Omental fat pad (tissue), 4 donors: ENCODE data around the gene SLC35D1. TPM values are rescaled to one million over a fixed set of nuclear protein-coding genes. Genes with fewer than 3 reads are reported as not detected.

ENCODE experiments used
- ATAC-seq: fragments of 150-250 bp; one replicate; pipeline ENCODE4 v1.9.1; 2016; ENCODE audit warnings: mild to moderate bottlenecking, moderate library complexity; ENCODE audit not compliant: low FRiP score
- DNase-seq: peaks from one replicate; pipeline ENCODE4 v3.0.0-alpha.2; 2019; ENCODE audit warnings: low spot score
- total RNA-seq, 4 donors: library from RNA; depleted of rRNA; stranded (reverse); fragments of >200 nt; gene quantifications; one replicate each; pipeline ENCODE4 v1.1.0, GENCODE V29; 2016
- TF ChIP-seq, protein P1 (sequence below), 3 donors: fragments of 450-650 bp; IDR thresholded peaks; one replicate each; pipeline ENCODE4 v1.5.1; 2016 to 2017; ENCODE audit warnings: antibody characterized with exemption in 3 of 3, mild to moderate bottlenecking in 3 of 3, moderate library complexity in 2 of 3

Gene SLC35D1
- total RNA-seq, 4 donors from 2014 or later = 9.4 to 10.1 (median 9.6) TPM

DNA sequence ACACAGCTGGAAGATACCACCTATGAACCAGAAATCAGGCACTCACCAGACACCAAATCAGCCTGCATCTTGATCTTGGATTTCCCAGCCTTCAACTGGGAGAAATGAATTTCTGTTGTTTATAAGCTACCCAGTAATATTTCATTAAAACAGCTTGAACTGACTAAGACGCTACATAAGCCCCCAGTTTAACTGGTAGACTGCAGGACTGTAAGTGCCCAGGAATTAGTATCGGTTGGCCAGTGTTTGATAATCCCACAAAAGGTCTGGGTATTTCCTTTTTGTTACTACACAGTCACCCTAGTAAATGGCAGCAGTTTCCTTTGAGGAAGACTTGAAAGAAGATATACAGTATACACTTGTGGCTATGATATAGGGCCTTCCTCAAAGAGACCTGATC, 7.3 kb upstream of the SLC35D1 start:
- TF ChIP-seq, protein P1, sequence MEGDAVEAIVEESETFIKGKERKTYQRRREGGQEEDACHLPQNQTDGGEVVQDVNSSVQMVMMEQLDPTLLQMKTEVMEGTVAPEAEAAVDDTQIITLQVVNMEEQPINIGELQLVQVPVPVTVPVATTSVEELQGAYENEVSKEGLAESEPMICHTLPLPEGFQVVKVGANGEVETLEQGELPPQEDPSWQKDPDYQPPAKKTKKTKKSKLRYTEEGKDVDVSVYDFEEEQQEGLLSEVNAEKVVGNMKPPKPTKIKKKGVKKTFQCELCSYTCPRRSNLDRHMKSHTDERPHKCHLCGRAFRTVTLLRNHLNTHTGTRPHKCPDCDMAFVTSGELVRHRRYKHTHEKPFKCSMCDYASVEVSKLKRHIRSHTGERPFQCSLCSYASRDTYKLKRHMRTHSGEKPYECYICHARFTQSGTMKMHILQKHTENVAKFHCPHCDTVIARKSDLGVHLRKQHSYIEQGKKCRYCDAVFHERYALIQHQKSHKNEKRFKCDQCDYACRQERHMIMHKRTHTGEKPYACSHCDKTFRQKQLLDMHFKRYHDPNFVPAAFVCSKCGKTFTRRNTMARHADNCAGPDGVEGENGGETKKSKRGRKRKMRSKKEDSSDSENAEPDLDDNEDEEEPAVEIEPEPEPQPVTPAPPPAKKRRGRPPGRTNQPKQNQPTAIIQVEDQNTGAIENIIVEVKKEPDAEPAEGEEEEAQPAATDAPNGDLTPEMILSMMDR (IDR thresholded peaks at IDR 0.05) = no peak
- DNase-seq (no peak), ATAC-seq (no peak)

DNA sequence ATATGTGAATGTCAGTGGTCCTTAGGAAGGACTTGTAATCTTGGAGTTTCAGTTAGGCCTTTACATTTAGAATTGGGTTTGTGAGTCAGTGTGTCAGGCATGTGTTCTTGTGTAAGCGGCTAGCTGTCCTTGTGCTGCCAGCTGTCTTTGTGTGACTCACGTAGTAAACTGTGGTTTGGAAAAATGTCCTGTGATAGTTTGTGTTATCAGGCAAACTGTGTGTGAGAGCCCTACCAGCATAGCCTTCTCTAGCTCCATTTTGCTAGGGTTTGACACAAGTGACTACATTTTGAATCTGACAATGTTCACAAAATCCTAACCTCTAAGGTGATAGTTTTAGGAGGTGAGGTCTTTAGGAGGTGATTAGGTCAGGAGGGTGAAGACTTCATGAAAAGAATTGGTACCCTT, 6.9 kb upstream of the SLC35D1 start:
- ATAC-seq (no peak), DNase-seq (no peak)
- TF ChIP-seq, protein P1 (IDR thresholded peaks at IDR 0.05) = no peak

DNA sequence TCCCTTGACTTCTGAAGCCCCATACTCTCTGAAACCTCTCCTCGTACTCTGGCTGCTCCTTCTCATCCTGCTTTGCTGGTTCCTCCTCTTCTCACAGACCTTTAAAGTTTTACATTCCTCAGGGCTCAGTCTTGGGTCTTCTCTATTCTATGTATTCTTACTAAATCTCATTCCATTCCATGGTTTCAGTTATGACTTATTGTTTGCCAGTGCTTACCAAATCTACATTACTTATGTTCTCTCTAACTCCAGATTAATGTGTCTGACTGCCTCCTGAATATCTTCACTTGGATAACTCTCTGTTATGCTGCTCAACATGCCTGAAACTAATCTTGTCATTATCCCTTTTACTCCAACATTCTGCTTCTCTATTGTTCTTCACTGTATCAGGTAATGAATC, 5.4 kb upstream of the SLC35D1 start:
- TF ChIP-seq, protein P1 (IDR thresholded peaks at IDR 0.05) = no peak
- DNase-seq (no peak), ATAC-seq (no peak)

DNA sequence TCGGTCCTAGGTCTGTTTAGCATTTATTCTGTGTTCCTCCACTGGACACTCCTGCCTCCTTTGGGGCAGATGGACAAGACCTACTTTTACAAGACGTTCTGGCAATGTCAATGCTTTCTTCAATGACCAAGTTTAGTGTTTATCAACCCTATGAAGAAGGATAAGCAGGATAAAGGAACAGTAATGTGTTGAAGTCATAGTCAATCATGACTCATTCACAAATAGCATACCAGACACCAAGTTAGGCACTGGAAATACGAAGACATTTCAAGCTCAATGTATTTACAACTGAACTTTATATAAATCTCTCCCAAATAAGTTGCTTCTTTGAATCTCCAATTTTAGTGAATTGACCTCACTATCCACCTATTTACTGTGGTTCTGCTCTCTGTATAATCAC, 4.8 kb upstream of the SLC35D1 start:
- TF ChIP-seq, protein P1 (IDR thresholded peaks at IDR 0.05) = no peak
- ATAC-seq (no peak), DNase-seq (no peak)

DNA sequence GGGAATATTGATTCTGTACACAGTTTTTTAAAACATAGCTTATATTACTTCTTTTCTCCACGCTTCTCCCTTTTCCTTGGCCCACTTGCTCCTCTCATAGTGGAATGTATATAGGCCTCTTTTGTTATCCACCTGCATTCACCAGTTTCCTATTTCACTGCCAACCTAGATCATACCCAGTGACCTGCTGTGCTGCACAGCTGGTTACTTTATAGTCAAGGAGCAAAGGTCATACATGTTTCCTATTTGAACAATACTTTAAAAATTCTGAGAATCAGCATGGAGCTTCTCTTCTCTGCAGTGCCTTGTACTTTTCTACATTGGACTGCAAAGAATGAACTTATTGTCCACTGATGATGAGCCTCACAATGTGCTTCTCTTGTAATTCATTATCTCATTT, 4.3 kb upstream of the SLC35D1 start:
- TF ChIP-seq, protein P1 (IDR thresholded peaks at IDR 0.05) = no peak
- DNase-seq (no peak), ATAC-seq (no peak)

DNA sequence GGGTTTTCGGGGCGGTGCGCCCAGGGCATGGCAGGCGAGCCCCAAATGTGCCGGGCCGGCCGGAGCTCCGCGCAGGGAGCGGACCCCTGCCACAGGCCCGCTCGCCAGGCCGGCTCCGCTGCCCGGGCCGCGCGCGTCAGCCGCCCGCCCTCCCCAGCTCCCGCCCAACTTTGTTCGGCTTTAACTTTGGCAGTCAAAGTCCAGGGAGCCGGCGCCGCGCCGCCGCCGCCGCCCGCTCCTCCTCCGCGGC, 488 bp downstream of the SLC35D1 start:
- ATAC-seq (peak; percentile 84), DNase-seq (no peak)
- TF ChIP-seq, protein P1 (IDR thresholded peaks at IDR 0.05) = no peak

DNA sequence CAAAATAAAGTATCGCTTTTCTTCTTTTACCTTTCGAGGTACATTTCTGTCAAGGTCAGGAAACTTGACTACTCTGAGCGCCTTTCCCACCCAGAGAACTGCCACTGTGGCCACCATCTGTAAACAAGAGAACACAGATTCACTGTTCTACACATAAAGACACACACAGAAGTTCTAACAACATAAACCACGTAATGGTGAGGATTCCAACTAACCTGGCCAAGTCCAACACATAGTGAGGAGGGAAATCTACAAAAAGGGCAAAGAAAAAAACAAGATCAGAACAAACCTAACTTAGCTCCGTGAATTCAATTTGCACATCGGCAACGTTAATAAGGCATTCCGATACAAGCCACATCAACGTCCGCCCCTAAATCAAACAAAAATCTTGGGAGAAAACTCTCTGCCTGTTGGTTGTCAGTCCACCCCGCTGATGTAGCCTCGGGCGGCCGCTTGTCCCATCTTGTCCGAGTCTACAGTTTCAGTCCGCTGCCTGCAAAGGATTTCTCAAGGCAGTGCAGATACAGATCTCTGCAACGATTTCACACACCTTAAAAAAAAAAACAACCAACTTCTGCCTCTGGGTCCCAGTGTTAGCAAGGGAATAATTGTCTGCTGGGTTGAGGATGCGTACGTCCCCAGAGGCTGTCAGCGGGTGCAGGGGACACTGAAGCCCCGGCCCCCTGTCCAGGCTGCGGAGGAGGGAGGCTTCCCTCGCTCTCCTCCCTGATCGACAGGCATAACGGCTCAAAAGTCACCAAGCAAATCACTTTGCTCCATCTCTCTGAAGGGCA, 1.0 kb downstream of the SLC35D1 start:
- TF ChIP-seq, protein P1 (IDR thresholded peaks at IDR 0.05) = no peak
- DNase-seq (no peak), ATAC-seq (peak; percentile 31)
